Liver (tissue), 9 donors: Measurements from ENCODE around the gene MTMR12. TPM values are rescaled to one million over a fixed set of nuclear protein-coding genes. Genes with fewer than 3 reads are reported as not detected.
"Not testable (repeated sequence)": the region's sequence is repeated elsewhere in the genome, so short reads cannot be mapped to it uniquely, and the experiment has no call there.

Experiments used
- DNase-seq: peaks from one replicate; pipeline ENCODE4 v3.0.0-alpha.2; 2017; ENCODE audit warnings: low spot score
- H3K27ac ChIP-seq, 2 donors: one replicate each; pipeline ENCODE4 v1.7.0; 2013; ENCODE audit warnings: inconsistent platforms in 2 of 2, low read length in 2 of 2, control low read depth in 1 of 2, low read depth in 1 of 2, mild to moderate bottlenecking in 1 of 2
- H3K27me3 ChIP-seq, 4 donors: one replicate each; pipeline versions ENCODE4 v1.6.1 to v1.7.0; 2013; ENCODE audit warnings: low read length in 3 of 4, inconsistent platforms in 1 of 4, mild to moderate bottlenecking in 1 of 4, moderate library complexity in 1 of 4; ENCODE audit not compliant: control insufficient read depth in 4 of 4, insufficient read depth in 4 of 4
- H3K36me3 ChIP-seq, 4 donors: one replicate each; pipeline versions ENCODE4 v1.6.1 to v1.7.0; 2013; ENCODE audit warnings: low read length in 3 of 4, mild to moderate bottlenecking in 3 of 4, low read depth in 1 of 4, moderate library complexity in 1 of 4; ENCODE audit not compliant: control insufficient read depth in 4 of 4, insufficient read depth in 3 of 4
- H3K4me1 ChIP-seq, 4 donors: one replicate each; pipeline versions ENCODE4 v1.6.1 to v1.7.0; 2013; ENCODE audit warnings: low read length in 3 of 4, mild to moderate bottlenecking in 3 of 4, moderate library complexity in 1 of 4; ENCODE audit not compliant: control insufficient read depth in 4 of 4, insufficient read depth in 4 of 4
- H3K4me3 ChIP-seq, 3 donors: one replicate each; pipeline versions ENCODE4 v1.6.1 to v1.7.0; 2013; ENCODE audit warnings: low read length in 3 of 3, control low read depth in 1 of 3, low read depth in 1 of 3, mild to moderate bottlenecking in 1 of 3
- H3K9ac ChIP-seq, 2 donors: one replicate each; pipeline ENCODE4 v1.7.0; 2013; ENCODE audit warnings: low read length in 2 of 2, mild to moderate bottlenecking in 2 of 2, moderate library complexity in 2 of 2, control low read depth in 1 of 2, low read depth in 1 of 2
- H3K9me3 ChIP-seq, 4 donors: one replicate each; pipeline versions ENCODE4 v1.6.1 to v1.7.0; 2013; ENCODE audit warnings: low read length in 3 of 4; ENCODE audit not compliant: control insufficient read depth in 4 of 4
- EGR1 ChIP-seq, 2 donors: IDR thresholded peaks; 2 replicates each; pipeline ENCODE4 v1.6.1; 2016 to 2018; ENCODE audit warnings: antibody characterized with exemption in 2 of 2, low read depth in 2 of 2
- FOXA1 ChIP-seq: IDR thresholded peaks from 2 replicates; pipeline ENCODE4 v1.6.1; 2016; ENCODE audit warnings: antibody characterized with exemption
- FOXA2 ChIP-seq: IDR thresholded peaks from 2 replicates; pipeline ENCODE4 v1.6.1; 2016; ENCODE audit warnings: antibody characterized with exemption
- GABPA ChIP-seq, 2 donors: IDR thresholded peaks in 1 of 2; conservative IDR thresholded peaks in 1 of 2; 2 replicates each; pipeline ENCODE4 v1.6.1; 2016; ENCODE audit warnings: antibody characterized with exemption in 2 of 2, mild to moderate bottlenecking in 1 of 2, moderate library complexity in 1 of 2
- HNF4A ChIP-seq, 2 donors: conservative IDR thresholded peaks; 2 replicates each; pipeline ENCODE4 v1.6.1; 2016; ENCODE audit warnings: antibody characterized with exemption in 2 of 2, mild to moderate bottlenecking in 2 of 2
- HNF4G ChIP-seq: IDR thresholded peaks from 2 replicates; pipeline ENCODE4 v1.6.1; 2016; ENCODE audit warnings: antibody characterized with exemption
- JUND ChIP-seq, 2 donors: IDR thresholded peaks; 2 replicates each; pipeline ENCODE4 v1.6.1; 2016; ENCODE audit warnings: antibody characterized with exemption in 2 of 2
- NR2F2 ChIP-seq: IDR thresholded peaks from 2 replicates; pipeline ENCODE4 v1.6.1; 2016; ENCODE audit warnings: antibody characterized with exemption
- RAD21 ChIP-seq, 2 donors: IDR thresholded peaks; 2 replicates each; pipeline ENCODE4 v1.6.1; 2016; ENCODE audit warnings: antibody characterized with exemption in 2 of 2, mild to moderate bottlenecking in 2 of 2
- RXRA ChIP-seq, 2 donors: IDR thresholded peaks; 2 replicates each; pipeline ENCODE4 v1.6.1; 2017 to 2018; ENCODE audit warnings: antibody characterized with exemption in 2 of 2, mild to moderate bottlenecking in 1 of 2
- TAF1 ChIP-seq: conservative IDR thresholded peaks from 2 replicates; pipeline ENCODE4 v1.6.1; 2016; ENCODE audit warnings: antibody characterized with exemption, mild to moderate bottlenecking
- YY1 ChIP-seq: IDR thresholded peaks from 2 replicates; pipeline ENCODE4 v1.6.1; 2016; ENCODE audit warnings: antibody characterized with exemption, mild to moderate bottlenecking
- WGBS: extraction: QIAGEN DNeasy Blood & Tissue Kit; methylation state at CpG from one replicate; pipeline ENCODE4 v1.1.7; 2013; 5-methylcytosine and 5-hydroxymethylcytosine counted together
- polyA plus RNA-seq, 2 donors: library from polyadenylated mRNA; stranded (reverse) in 1 of 2; unstranded in 1 of 2; fragments of 200-250 nt in 1 of 2; fragments of >200 nt in 1 of 2; fragmentation: Nextera tagmentation in 1 of 2; extraction: Ambion mirVana in 1 of 2; gene quantifications; one replicate each; pipeline versions ENCODE4 v1.2.1 to v1.2.3, GENCODE V29; 2013 to 2015
- total RNA-seq, 2 donors: library from RNA; depleted of rRNA; stranded (reverse); fragments of >200 nt; gene quantifications; one replicate each; pipeline ENCODE4 v1.2.3, GENCODE V29; 2014
- TF ChIP-seq, protein P1 (sequence below): IDR thresholded peaks from 2 replicates; pipeline ENCODE4 v1.6.1; 2016; ENCODE audit warnings: antibody characterized with exemption, mild to moderate bottlenecking
- TF ChIP-seq, protein P2 (sequence below): IDR thresholded peaks from 2 replicates; pipeline ENCODE4 v1.6.1; 2016; ENCODE audit warnings: antibody characterized with exemption
- TF ChIP-seq, protein P3 (sequence below): fragments of 150-350 bp; IDR thresholded peaks from 2 replicates; pipeline ENCODE4 v1.5.1; 2017; ENCODE audit warnings: improper control_type of control experiment, low read depth, low read length; ENCODE audit not compliant: missing input control
- TF ChIP-seq, protein P4 (sequence below): IDR thresholded peaks from 2 replicates; pipeline ENCODE4 v1.6.1; 2016; ENCODE audit warnings: antibody characterized with exemption
- donor health status: healthy.
- donor health status: healthy.
- donor health status: healthy.
- donor health status: healthy.
- donor health status: healthy.

The MTMR12 gene
- total and polyA plus RNA-seq, 4 donors = 4.4 to 28.7 (median 15.8) TPM

DNA sequence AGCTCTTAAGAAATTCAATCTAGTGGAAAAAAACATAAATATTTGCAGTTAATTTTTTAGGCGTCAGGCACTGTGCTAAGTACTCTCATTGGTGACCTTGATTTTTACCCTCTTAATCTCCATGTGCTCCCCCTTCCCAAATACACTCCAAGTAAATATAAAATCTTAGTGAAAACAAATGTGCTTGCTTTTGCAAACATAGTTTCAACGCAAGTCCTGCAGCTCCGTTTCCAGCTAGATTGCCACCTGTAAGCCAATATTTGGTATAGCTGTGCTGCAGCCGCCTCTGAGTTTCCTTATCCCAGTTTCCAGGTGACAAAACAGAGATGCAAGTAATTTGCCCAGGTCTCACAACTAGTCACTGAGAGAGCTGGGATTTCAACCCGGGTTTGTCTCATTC lies 1.9 kb upstream of the MTMR12 start:
- no peak overlapping the region for H3K4me3 ChIP-seq
- H3K9ac ChIP-seq = no peak overlapping the region
- TF ChIP-seq HNF4A (conservative IDR thresholded peaks at IDR 0.05) (no peak), HNF4G (no peak), YY1 (no peak), RXRA (IDR thresholded peaks at IDR 0.05) (no peak), EGR1 (IDR thresholded peaks at IDR 0.05; ENCODE audit: low read depth in 2 of 2) (no peak), FOXA2 (no peak), NR2F2 (no peak), FOXA1 (no peak)
- TF ChIP-seq, protein P1, sequence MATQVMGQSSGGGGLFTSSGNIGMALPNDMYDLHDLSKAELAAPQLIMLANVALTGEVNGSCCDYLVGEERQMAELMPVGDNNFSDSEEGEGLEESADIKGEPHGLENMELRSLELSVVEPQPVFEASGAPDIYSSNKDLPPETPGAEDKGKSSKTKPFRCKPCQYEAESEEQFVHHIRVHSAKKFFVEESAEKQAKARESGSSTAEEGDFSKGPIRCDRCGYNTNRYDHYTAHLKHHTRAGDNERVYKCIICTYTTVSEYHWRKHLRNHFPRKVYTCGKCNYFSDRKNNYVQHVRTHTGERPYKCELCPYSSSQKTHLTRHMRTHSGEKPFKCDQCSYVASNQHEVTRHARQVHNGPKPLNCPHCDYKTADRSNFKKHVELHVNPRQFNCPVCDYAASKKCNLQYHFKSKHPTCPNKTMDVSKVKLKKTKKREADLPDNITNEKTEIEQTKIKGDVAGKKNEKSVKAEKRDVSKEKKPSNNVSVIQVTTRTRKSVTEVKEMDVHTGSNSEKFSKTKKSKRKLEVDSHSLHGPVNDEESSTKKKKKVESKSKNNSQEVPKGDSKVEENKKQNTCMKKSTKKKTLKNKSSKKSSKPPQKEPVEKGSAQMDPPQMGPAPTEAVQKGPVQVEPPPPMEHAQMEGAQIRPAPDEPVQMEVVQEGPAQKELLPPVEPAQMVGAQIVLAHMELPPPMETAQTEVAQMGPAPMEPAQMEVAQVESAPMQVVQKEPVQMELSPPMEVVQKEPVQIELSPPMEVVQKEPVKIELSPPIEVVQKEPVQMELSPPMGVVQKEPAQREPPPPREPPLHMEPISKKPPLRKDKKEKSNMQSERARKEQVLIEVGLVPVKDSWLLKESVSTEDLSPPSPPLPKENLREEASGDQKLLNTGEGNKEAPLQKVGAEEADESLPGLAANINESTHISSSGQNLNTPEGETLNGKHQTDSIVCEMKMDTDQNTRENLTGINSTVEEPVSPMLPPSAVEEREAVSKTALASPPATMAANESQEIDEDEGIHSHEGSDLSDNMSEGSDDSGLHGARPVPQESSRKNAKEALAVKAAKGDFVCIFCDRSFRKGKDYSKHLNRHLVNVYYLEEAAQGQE = no peak
- TF ChIP-seq, protein P2, sequence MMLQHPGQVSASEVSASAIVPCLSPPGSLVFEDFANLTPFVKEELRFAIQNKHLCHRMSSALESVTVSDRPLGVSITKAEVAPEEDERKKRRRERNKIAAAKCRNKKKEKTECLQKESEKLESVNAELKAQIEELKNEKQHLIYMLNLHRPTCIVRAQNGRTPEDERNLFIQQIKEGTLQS = no peak
- TF ChIP-seq, protein P3, sequence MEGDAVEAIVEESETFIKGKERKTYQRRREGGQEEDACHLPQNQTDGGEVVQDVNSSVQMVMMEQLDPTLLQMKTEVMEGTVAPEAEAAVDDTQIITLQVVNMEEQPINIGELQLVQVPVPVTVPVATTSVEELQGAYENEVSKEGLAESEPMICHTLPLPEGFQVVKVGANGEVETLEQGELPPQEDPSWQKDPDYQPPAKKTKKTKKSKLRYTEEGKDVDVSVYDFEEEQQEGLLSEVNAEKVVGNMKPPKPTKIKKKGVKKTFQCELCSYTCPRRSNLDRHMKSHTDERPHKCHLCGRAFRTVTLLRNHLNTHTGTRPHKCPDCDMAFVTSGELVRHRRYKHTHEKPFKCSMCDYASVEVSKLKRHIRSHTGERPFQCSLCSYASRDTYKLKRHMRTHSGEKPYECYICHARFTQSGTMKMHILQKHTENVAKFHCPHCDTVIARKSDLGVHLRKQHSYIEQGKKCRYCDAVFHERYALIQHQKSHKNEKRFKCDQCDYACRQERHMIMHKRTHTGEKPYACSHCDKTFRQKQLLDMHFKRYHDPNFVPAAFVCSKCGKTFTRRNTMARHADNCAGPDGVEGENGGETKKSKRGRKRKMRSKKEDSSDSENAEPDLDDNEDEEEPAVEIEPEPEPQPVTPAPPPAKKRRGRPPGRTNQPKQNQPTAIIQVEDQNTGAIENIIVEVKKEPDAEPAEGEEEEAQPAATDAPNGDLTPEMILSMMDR = no peak
- TF ChIP-seq, protein P4, sequence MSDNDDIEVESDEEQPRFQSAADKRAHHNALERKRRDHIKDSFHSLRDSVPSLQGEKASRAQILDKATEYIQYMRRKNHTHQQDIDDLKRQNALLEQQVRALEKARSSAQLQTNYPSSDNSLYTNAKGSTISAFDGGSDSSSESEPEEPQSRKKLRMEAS = no peak
- H3K27ac ChIP-seq = no peak overlapping the region
- H3K27me3 ChIP-seq = no peaks in the 10 kb centered on the region
- H3K36me3 ChIP-seq = no peaks in the 10 kb centered on the region
- H3K4me1 ChIP-seq = peaks cover 0 to 18% (median 12%) of the 10 kb centered on the region in 4 donors
- DNase-seq = no peak
- no peaks in the 10 kb centered on the region for H3K9me3 ChIP-seq
- WGBS = 37% methylated on average over 5 of the region's 5 CpGs

DNA sequence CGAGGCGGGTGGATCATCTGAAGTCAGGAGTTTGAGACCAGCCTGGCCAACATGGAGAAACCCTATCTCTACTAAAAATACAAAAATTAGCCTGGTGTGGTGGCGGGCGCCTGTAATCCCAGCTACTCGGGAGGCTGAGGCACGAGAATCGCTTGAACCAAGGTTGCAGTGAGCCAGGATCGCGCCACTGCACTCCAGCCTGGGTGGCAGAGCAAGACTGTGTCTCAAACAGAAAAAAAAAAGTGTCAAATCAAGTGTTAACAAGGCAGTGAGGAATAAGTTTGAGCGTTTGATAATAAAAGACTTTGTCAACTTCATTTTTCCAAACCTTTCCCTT lies 1.4 kb upstream of the MTMR12 start:
- not testable (repeated sequence) for H3K36me3 ChIP-seq, H3K9ac ChIP-seq, H3K9me3 ChIP-seq, H3K27ac ChIP-seq, H3K4me3 ChIP-seq, DNase-seq, H3K27me3 ChIP-seq
- H3K4me1 ChIP-seq = peaks cover 0 to 18% (median 12%) of the 10 kb centered on the region in 4 donors
- 83% methylated on average over 10 of the region's 10 CpGs for WGBS

DNA sequence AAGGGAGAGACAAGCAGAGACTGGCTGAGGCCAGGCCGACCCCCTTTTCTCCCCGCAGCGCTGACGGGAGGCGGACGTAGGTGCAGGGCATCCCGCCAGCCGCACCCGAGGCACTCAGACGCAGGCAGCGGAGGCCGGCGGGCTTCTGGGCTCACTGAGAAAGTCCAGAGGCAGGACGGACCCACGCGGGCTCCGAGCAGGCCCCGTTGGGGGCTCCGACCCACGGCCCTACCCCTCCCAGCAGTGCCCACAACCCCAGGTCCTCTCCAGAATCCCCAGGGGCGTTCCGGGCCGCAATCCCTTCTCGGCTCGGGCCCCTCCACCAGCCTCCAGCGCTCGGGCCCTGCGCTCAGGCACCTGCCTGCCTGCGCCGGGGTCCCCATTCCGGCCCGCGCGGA lies 543 bp downstream of the MTMR12 start:
- TF ChIP-seq, protein P4 = no peak
- TF ChIP-seq RAD21 (IDR thresholded peaks at IDR 0.05) = no peak
- TF ChIP-seq JUND (IDR thresholded peaks at IDR 0.05) = no peak
- no peak for TF ChIP-seq GABPA (IDR thresholded peaks at IDR 0.05 in 1 of 2, conservative IDR thresholded peaks at IDR 0.05 in 1 of 2)
- no peak for TF ChIP-seq EGR1 (IDR thresholded peaks at IDR 0.05; ENCODE audit: low read depth in 2 of 2)
- TF ChIP-seq, protein P1 = no peak
- peak; percentile 22 for TF ChIP-seq TAF1
- no peak for TF ChIP-seq HNF4A (conservative IDR thresholded peaks at IDR 0.05)
- no peak for TF ChIP-seq HNF4G
- no peaks in the 10 kb centered on the region for H3K27me3 ChIP-seq
- peaks cover 1 to 28% (median 19%) of the 10 kb centered on the region in 4 donors for H3K4me1 ChIP-seq
- 1% methylated on average over 34 of the region's 34 CpGs for whole genome bisulfite sequencing
- H3K36me3 ChIP-seq = no peaks in the 10 kb centered on the region
- H3K9ac ChIP-seq = peak overlapping the region; percentile 75 to 89
- peak overlapping the region; percentile 66 to 95 (median 76) for H3K4me3 ChIP-seq
- H3K9me3 ChIP-seq = no peaks in the 10 kb centered on the region
- peak; percentile 79 for DNase-seq
- peak overlapping the region; percentile 87 to 93 for H3K27ac ChIP-seq
